ENCODE data around the gene CRHR1.
"Not testable (repeated sequence)": the region's sequence is repeated elsewhere in the genome, so short reads cannot be mapped to it uniquely, and the experiment has no call there.

The CRHR1 gene

GRCh38 chr17:45784293-45784740 is at the start of gene CRHR1:
Gene CRHR1, plus strand, starts transcription at chr17:45784320. Its CDS starts 225 bp downstream, at chr17:45784545.
- no peak for DNase-seq (ENCODE audit: low read depth in 1 of 2, low spot score in 1 of 2)

- no peak for DNase-seq (ENCODE audit: low read depth in 1 of 2, low spot score in 1 of 2)
Measured at GRCh38 chr17:45734598-45734997, 49.5 kb upstream of the CRHR1 start.

DNA sequence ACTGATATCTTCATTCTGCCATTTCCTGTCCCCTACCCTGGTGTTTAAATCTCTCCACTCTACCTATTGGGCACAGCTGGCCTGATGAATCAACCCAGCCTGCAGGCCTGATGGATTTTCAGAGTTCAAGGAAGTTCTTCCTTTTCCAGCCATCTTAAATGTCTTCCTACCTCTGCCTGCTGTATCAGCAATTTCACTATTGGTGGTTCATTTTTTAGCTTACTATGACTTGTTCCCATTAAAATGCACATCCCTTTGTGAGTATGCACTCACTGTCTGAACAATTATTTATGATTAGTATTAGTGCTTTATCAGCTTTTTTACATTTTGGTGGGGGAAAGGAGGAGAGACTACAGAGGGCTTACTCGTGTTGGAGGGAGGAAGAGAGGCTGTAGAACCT is 48.6 kb upstream of the CRHR1 start:
- no peak for DNase-seq (ENCODE audit: low read depth in 1 of 2, low spot score in 1 of 2)

GRCh38 chr17:45739786-45740185 is 44.3 kb upstream of the CRHR1 start:
- DNase-seq (ENCODE audit: low read depth in 1 of 2, low spot score in 1 of 2), result no peak

- DNase-seq (ENCODE audit: low read depth in 1 of 2, low spot score in 1 of 2), result no peak
Measured at GRCh38 chr17:45740553-45741330, 43.4 kb upstream of the CRHR1 start.

GRCh38 chr17:45742251-45742650 is 41.9 kb upstream of the CRHR1 start:
- DNase-seq (ENCODE audit: low read depth in 1 of 2, low spot score in 1 of 2), result no peak

DNA sequence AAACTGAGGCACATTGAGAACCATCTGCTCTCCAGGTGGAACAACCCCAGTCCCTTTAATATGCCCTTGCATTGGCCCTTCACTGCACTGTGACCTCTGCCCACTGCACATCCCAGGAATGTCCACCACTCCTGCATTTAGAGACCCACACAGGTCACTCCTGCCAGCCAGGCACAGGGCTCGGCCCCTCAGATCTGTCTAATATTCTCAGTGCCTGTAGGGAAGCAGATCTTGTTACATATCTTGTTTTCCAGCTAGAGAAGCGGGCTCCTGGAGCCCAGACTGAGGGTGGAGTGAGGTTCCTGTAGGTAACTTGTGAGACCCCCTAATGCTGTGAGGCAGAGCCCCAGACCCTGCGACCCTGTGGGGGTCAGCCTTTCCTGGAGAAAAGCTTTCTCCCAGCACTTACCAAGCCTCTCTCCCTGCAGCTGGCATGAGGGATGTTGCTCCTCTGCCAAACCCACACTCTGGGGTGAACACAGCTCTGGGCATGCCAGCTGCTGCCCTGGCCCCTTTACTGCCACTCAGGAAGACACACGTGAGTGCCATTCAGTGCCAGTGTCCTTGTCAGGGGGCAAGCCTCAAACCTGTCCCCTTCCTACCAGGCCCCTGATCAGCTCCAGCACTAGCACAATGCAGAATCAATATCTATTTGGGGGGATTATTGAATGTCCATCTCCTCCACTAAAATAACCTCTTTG is 40.3 kb upstream of the CRHR1 start:
- no peak for DNase-seq (ENCODE audit: low read depth in 1 of 2, low spot score in 1 of 2)

DNA sequence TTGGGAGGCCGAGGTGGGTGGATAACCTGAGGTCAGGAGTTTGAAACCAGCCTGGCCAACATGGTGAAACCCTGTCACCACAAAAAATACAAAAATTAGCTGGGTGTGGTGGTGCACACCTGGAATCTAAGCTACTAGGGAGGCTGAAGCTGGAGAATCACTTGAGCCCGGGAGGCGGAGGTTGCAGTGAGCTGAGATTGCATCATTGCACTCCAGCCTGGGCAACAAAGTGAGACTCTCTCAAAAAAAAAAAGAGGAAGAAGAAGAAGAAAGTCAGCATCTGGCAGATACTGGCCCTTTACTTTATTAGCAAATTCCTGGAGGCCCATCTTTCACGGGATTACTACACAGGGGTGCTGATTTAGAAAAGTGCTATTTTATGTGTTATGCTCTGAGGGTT is 39.3 kb upstream of the CRHR1 start:
- not testable (repeated sequence) for DNase-seq (ENCODE audit: low read depth in 1 of 2, low spot score in 1 of 2)

GRCh38 chr17:45745601-45746494 is 38.3 kb upstream of the CRHR1 start:
- DNase-seq (ENCODE audit: low read depth in 1 of 2, low spot score in 1 of 2), result no peak

GRCh38 chr17:45747911-45748310 is 36.2 kb upstream of the CRHR1 start:
- no peak for DNase-seq (ENCODE audit: low read depth in 1 of 2, low spot score in 1 of 2)

GRCh38 chr17:45748731-45749310 is 35.3 kb upstream of the CRHR1 start:
- no peak for DNase-seq (ENCODE audit: low read depth in 1 of 2, low spot score in 1 of 2)

- DNase-seq (ENCODE audit: low read depth in 1 of 2, low spot score in 1 of 2), result no peak
Measured at GRCh38 chr17:45749831-45750335, 34.2 kb upstream of the CRHR1 start.

- DNase-seq (ENCODE audit: low read depth in 1 of 2, low spot score in 1 of 2), result no peak
Measured at GRCh38 chr17:45750779-45751440, 33.2 kb upstream of the CRHR1 start.

DNA sequence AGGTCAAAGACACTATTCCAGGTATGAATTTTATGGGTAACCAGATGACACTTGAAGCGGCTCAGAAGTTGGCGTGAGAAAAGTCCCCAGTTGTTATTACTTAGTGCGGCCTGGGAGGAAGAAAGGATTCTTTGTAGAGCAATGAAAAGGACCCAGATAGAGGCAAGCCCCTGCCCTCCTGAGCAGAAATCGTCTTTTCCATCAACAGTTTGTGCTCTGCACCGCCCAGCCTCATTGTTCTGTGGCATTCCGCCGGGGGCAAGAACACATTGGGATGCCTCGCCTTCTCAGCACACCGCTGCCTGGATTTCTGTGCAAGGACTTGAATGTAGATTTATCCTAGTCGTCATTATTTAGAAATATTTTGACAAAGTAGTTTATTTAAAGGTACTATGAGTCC is 32.7 kb upstream of the CRHR1 start:
- DNase-seq (ENCODE audit: low read depth in 1 of 2, low spot score in 1 of 2), result no peak

DNA sequence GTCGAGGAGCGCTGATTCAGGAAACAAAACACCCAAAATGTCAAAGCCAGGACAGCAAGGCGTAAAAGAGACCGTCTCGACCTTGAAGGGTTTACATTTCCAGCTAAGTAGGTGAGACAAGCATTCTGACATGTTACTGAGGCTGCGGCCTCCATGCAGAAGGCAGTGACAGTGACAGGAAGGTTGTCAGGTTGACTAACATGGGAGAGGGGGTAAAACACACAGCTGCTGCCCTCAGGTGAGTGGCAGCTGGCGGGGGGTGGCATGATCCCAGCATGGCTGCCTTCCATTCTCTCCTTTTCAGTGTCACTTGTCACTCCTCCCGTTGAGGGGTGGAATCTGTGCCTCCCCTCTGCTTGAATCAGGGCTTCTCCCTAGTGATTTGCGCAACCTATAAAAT is 31.9 kb upstream of the CRHR1 start:
- DNase-seq (ENCODE audit: low read depth in 1 of 2, low spot score in 1 of 2), result no peak

DNA sequence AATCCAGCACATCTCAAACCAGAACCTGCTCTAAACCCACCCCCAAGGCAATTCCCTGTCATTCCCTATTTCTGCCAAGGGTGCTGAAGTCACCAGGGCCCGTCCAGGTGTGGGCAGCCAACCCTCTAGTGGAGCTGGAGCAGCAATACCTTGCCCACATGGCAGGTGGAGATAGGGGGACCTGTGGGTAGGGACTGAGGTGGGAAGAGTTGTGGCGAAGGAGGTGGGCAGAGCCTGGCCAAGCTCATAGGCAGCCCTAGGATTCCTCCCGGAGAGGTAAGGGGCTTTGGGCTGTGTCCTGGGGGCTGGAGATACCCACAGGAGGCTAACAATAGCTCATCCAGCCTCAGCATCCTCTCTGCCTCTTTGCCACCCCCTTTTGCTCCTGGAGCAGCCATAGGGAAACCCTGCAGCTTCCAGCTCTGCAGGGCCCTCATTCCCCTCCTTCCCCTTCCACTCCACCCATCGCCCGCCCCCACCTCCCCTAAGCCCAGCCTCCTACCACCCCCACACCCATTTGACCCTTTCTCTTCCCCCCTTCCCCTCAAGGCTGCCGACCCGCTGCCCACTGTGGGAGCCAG is 30.4 kb upstream of the CRHR1 start:
- no peak for DNase-seq (ENCODE audit: low read depth in 1 of 2, low spot score in 1 of 2)

- no peak for DNase-seq (ENCODE audit: low read depth in 1 of 2, low spot score in 1 of 2)
Measured at GRCh38 chr17:45755050-45755449, 29.1 kb upstream of the CRHR1 start.

DNA sequence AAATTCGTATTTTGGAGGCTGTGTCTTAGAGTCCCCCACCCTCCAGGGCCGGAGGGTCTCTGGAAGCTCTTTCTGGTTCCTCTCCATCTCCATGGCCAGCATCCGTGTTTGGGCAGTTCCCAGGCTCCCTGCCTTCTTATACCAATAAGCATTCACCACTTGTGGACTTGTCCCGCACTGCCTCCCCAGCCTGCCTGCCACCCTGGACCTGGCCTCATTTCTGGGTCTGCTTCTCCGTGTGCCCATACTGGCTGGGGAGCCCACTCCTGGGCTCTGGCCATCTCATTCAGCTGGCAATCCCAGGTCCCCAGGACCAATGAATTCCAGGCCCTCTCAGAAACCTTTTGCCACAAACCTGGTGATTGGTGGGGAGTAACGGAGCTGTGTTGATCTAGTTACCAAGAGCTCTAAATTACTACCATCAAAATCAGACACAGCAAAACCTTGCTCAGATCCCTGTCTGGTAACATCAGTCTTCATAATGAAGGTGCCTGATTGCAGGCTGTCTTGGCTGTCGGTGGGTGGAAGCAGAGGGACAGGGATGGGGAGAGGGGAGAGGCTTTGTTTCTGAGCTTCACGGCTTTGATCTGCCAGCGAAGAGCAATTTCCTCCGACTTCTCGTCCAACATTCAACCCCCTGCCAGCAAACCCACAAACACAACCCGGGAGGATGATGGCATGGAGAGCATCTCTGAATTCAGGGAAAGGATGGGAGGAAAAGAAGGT is 27.7 kb upstream of the CRHR1 start:
- DNase-seq (ENCODE audit: low read depth in 1 of 2, low spot score in 1 of 2), result no peak

DNA sequence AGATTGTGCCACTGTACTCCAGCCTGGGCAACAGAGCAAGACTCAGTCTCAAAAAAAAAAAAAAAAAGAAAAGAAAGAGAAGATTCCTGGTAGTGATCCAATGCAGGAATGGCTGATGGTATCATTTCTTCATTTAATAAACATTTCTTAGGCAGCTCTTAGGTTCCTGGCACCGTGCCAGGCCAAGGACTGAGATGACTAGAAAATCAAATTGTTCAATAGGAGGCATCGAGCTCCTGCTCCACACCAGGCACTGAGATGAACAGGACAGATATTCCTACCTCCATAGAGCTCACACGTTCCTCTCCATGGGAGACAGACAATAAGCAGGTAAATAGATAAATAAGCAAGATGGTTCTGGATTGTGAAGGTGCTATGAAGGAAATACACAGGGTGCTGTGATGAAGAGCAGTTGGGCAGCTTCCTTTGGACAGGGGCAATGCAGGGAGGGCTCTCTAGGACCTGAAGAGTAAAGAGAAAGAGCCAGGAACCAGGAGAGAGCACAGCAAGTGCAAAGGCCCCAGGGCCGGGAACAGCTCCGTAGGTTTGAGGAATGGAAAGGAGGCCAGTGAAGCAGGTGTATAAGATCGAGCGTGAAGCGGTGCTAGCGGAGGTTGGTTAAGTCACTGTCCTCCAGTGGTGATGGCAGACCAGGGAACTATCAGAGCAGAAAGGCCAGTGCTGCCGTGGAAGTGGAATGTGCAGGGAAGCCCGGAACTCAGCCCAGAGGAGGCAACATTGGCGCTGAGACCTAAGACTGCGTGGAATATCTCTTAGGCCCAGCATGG is 26.5 kb upstream of the CRHR1 start:
- no peak for DNase-seq (ENCODE audit: low read depth in 1 of 2, low spot score in 1 of 2)

All from activated T-helper 1 cell treated with anti-CD3 and anti-CD28 coated beads, Interleukin-2, amount 50 U/mL, for 16 hours (primary cell).